ENCODE results near the gene HMCN2.

The HMCN2 gene

DNA sequence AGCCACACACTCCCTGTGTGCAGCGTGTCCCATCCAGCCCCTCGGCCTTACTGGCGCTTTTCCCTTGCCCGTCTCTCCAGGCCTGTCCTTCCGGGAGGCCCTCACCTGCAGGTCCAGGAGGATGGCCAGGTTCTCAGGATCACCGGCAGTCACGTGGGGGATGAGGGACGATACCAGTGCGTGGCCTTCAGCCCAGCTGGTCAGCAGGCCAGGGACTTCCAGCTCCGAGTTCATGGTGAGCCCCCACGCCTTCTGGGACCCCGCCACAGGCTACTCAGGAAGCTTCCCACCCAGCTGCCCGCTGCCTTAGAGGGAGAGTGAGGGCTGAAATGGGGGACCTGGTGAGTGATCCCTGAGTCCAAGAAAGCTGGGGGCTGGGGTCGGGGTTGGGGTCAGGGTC lies 85.8 kb downstream of the HMCN2 start:
- DNase-seq = no peak

DNA sequence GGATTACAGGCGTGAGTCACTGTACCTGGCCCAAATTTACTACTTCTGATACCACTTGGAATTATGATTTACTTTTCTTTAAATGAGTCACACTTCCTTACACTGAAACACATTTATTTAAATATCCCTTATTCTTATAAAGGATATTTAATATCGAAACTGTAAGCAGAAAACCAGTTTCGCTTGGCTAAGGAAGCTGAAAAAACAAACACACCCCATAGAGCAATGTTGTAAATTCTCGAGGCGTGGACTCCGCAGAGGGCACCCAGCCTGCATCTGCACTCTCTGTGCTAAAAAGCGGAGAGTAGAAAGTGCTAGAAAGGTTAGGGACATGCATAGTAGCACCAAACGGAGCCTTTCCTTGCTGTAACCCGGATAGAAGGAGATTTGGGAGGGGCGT lies 86.5 kb downstream of the HMCN2 start:
- no peak for DNase-seq

DNA sequence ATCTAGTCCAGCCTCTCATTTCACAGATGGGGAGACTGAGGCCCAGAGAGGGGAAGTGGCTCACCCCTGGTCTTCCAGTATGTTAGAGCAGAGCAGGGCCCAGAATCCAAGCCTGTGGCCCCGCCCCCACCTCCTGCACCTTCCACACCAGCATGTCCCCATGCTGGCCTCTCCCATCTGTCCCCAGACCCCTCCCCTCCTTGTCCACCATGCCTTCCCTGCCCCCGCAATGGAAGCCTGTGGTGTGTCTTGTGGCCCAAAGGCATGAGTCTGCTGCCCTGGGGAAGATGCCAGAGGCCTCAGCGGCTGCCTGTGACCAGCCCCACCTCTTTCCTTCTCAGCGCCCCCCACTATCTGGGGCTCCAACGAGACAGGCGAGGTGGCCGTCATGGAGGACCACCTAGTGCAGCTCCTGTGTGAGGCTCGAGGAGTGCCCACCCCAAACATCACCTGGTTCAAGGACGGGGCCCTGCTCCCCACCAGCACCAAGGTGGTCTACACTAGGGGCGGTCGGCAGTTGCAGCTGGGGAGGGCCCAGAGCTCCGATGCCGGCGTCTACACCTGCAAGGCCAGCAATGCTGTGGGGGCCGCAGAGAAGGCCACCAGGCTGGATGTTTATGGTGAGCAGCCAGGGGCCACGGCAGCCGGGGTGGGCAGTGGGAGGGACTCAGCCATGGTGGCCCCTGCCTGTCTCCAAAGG lies 87.2 kb downstream of the HMCN2 start:
- DNase-seq = no peak

DNA sequence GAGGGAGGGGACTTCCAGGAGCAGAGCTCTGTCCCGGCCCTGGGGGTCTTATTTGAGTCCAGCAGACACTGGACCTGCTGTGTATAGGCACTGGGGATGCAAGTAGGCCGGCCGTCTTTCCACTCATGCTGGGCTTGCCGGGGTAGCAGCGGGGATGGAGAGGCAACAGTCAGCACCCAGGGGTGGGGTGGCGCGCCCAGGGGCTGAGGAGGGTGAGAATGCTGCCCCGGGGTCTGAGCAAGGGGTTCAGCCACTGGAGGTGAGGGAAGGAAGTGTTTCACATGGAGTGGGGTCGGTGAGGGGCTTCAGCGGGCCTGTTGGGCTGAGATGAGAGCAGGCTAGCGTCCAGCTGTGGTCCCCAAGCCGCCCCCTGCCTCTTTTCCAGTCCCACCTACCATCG lies 88.8 kb downstream of the HMCN2 start:
- DNase-seq = no peak

DNA sequence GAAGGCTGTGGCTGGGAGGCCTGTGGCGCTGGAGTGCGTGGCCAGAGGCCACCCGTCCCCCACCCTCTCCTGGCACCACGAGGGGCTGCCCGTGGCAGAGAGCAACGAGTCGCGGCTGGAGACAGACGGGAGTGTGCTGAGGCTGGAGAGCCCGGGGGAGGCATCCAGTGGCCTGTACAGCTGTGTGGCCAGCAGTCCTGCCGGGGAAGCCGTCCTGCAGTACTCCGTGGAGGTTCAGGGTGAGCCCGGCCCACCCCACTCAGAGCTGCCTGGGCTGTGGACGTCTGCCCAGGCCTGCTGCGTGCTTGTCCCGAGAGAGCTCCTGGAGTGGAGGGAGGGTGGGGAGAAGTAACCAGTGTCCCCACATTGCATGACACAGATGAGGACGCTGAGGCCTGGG lies 89.2 kb downstream of the HMCN2 start:
- no peak for DNase-seq

DNA sequence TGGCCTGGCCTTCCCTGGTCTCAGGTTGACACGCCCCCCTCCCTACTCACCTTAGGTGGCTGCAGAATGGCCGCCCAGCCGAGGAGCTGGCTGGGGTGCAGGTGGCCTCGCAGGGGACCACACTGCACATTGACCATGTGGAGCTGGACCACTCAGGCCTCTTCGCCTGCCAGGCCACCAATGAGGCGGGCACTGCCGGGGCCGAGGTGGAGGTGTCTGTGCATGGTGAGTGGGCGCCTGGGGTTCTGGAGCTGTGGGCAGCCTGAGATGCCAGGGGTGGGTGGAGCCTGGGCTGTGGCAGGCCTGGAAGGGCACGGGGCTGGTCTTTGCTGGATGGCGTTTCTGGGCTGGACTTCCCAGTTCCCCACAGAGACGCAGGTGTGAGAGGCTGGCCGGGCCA lies 90.5 kb downstream of the HMCN2 start:
- DNase-seq = no peak

DNA sequence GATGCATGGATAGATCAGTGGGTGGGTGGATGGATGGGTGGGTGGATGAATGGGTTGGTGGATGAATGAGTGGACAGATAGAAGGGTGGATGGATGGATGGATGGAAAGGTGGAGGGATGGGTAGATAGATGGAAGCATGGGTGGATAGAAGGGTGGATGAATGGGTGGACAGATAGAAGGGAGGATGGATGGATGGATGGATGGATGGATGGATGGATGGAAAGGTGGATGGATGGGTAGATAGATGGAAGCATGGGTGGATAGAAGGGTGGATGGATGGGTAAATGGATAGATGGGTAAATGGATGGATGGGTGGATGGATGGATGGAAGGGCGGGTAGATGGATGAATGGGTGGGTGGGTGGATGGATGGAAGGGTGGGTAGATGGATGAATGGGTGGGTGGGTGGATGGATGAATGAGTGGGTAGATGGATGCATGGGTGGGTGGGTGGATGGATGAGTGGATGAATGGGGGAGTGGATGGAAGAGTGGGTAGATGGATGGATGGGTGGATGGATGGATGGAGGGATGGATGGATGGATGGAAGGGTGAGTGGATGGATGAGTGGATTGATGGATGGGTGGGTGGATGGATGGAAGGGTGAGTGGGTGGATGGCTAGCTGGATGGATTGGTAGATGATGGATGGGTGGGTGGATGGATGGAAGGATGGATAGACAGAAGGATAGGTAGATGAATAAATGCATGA lies 91.5 kb downstream of the HMCN2 start:
- no peak for DNase-seq

DNA sequence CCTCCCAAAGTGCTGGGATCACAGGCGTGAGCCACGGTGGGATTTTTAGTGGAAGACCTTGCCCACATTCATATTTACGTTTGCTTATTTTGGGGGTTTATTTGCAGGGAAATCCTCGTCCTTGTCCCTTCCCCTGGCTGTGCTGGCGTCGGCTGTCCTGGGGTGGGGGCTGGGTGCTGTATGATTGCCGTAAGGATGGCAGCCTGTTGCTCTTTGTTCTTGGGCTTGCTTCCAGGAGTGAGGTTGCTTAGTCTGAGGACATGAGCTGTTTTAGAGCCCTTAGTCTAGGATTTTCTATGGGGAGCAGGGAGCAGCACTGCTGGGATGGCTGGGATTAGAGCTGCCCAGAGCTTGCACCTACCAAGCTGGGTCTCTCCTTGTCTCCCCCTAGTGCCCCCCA lies 93.4 kb downstream of the HMCN2 start:
- DNase-seq = no peak

DNA sequence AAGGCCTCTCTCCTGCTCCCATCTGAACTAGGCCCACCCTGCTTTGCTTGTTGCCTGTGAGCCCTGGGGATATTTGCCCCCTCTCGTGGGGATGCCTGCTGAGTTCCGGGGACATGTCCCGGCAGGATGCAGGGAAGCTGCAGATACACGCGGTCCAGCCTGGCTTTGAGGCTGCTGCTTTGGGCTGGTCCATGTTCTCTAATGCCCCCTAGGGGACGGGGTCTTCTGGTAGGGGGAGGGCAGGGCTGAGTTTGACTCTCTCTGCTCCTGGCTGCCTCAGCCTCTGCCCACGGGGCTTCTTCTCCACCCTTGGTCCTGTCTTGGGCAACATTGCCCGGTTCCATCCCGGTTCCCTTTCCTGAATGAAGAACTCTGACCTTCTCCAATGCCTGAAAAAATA lies 94.3 kb downstream of the HMCN2 start:
- no peak for DNase-seq

DNA sequence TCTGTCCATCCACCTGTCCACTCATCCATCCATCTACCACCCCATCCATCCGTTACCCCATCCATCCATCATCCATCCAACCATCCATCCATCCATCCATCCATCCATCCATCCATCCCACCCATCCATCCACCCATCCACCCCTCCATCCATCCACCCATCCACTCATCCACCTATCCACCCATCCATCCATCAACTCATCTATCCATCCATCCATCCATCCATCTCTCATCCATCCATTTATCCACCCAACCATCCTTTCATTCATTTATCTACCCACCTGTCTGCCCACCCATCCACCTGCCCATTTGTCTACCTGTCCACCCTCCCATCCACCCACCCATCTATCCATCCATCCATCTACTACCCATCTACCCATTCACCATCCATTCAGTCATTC lies 95.1 kb downstream of the HMCN2 start:
- DNase-seq = no peak

DNA sequence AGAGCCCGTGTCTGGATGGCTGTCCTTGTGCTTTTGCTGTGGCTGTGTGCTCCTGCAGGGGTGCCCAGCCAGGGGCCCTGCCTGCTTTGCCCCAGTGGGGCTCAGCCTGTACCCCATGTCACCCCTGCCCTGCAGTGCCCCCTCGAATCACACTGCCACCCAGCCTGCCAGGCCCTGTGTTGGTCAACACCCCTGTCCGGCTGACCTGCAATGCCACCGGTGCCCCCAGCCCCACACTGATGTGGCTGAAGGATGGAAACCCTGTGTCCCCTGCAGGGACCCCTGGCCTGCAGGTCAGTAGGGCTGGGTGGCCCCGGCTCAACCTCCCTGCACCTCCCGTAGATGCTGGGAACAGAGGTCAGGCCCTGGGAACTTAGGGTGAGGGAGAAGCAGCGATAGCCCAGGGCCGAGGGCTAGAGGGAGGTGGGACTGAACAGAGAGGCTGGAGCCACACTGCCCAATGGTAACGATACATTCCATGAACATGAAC lies 96.4 kb downstream of the HMCN2 start:
- DNase-seq = no peak

DNA sequence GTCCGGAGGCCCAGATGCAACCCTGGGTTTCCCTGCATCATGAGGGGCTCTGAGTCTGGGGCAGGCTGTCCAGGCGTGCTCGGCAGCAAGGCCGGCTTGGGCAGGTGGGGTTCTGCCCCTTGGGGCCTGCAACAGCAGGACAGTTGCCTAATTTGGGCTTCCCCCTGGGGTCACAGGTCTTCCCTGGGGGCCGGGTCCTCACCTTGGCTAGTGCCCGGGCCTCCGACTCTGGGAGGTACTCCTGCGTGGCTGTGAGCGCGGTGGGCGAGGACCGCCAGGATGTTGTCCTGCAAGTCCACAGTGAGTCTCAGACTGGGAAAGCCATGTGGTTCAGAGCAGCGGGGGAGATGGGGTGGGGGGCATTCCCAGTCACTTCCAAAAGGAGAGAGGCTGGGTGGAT lies 97.1 kb downstream of the HMCN2 start:
- DNase-seq = no peak

DNA sequence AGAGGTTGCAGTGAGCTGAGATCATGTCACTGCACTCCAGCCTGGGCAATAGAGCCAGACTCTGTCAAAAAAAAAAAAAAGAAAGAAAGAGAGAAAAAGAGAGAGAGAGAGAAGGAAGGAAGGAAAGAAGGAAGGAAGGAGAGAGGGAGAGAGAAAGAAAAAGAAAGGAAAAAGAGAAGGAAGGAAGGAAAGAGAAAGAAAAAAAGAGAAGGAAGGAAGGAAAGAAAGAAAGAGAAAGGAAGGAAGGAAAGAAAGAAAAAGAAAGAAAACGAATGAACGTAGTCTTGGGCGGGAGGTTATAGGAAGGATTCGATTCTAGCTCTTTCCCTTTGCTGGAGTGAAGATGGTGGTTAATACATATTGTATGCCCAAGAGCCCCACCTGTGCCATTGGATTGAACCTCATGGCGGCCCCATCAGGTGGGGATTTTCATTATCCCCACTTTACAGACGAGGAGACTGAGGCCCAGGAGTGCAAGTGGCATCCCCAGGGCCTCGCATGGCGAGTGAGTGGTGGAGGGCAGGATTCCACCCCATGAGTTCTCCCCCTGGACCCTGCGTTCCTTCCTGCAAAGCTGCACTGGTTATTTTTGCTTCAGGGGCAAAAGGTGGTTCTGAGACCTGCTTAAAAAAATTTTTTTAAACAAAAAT lies 98.3 kb downstream of the HMCN2 start:
- no peak for DNase-seq

DNA sequence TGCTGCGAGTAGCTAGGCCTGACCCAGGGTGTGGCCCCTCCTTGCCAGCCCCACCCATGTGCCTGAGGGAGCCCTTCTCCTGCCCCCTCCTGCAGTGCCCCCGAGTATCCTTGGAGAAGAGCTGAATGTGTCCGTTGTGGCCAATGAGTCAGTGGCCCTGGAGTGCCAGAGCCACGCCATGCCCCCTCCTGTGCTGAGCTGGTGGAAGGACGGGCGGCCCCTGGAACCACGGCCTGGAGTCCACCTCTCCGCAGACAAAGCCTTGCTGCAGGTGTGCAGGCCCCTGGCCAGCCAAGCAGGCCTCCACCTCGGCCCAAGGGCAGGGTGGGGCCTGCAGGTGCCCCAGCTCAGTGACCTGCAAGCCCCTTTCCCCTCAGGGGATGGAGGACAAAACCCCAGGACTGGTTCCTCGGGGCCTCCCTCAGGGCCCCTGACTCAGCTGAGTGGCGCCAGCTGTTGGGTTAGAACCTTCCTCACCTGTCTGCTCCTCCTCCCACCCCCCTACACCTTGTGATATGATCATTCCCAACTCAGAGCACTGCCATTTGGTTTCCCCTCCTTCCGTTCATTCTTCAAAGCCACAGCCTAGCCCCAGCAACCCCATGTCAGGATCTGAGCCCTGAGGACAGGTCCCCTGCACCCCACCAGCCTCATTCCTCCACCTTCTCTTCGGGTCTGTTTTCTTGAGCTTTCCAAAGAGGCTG lies 99.2 kb downstream of the HMCN2 start:
- no peak for DNase-seq

DNA sequence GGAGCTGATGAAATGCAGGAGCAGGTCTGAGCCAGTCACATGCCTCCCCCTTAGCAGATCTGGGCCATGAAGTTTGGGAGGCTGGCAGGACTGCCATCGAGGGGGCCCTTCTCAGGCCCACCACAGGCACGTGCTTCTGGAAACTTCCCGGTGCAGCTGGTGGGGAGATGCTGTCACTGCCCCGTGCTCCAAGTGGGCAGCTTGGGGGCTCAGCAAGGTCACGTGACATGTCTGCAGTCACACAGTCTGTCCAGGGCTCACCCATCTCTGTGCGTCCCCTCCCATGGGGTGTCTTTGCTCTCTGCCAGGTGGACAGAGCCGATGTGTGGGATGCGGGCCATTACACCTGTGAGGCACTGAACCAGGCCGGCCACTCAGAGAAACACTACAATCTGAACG lies 99.8 kb downstream of the HMCN2 start:
- no peak for DNase-seq

DNA sequence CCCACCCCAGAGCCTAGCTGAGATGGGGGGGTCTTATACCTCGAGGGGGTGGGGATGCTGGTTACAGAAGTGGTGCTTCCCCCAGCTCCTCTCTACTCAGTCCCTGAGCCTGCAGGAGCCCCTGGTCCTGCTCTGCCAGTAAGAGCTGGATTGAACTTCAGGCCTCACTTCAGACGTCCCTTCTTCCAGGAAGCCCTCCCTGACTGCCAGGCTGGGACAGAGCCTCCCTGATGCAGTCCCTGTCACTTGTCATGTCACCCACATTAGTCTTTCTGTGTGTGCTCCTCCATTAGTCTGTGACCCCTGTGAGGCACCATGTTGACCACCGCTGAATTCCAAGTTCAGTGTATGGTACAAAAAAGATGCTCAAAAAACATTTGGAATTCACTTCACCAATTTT lies 100.5 kb downstream of the HMCN2 start:
- no peak for DNase-seq

DNA sequence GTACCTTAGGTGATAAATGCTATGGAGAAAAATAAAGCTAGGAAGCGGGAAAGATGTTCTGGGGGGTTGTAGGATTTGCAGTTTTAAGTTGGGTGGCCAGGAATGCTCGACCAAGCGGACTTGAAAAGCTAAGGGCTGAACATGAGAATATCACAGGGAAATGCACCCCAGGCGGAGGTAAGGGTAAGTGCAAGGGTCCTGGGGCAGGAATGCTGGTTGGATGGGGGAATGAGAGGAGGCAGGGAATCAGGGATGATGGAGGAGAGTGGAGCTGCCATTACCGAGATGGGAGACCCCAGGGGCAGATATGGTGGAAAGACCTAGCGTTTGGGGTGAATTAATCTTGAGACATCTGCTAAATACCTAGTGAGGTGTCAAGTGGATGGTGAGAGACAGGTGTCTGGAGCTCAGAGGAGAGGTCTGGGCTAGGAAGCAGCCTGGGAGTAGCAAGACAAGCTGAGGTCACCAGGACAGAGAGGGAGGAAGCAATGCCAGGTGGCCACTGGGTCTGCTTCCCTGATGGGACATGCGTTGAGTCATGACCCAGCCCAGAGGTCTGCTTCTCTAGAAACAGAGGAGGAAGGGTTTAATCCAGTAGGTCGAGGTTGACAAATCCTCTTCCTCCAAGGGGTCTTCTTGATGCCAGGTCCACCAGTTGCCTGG lies 101.5 kb downstream of the HMCN2 start:
- no peak for DNase-seq

DNA sequence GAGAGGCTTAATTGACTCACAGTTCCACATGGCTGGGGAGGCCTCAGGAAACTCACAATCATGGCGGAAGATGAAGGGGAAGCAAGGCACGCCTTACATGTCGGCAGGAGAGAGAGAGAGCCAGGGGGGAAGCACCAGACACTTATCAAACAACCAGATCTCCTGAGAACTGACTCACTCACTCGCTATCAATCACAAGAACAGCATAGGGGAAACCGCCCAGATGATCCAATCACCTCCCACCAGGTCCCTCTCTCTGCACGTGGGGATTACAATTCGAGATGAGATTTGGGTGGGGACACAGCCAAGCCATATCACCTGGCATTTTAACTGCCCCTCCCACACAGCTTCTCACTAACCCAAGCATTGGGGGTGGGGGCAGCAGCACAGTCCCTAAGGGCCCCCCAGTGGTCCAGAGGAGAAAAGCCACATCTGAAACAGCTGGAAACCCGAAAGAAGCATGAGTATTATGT lies 103.1 kb downstream of the HMCN2 start:
- no peak for DNase-seq

DNA sequence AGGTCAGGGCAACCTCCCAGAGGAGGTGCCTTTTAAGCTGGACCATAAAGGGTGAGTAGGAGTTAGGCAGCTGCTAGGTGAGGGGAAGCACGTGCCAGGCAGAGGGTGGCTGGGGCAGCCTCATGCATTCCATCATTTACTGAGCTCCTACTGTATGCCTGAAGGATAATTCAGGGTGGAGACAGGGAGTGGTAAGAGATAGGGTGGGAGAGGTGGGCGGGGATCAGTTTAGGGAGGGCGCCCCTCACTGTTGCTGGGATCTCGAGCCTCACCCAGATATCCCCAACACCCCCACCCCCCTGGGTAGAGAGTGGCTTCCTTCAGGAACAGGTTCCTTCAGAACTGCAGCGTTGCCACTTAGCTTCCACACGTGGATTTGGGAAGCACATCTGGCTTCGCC lies 104.7 kb downstream of the HMCN2 start:
- DNase-seq = no peak

DNA sequence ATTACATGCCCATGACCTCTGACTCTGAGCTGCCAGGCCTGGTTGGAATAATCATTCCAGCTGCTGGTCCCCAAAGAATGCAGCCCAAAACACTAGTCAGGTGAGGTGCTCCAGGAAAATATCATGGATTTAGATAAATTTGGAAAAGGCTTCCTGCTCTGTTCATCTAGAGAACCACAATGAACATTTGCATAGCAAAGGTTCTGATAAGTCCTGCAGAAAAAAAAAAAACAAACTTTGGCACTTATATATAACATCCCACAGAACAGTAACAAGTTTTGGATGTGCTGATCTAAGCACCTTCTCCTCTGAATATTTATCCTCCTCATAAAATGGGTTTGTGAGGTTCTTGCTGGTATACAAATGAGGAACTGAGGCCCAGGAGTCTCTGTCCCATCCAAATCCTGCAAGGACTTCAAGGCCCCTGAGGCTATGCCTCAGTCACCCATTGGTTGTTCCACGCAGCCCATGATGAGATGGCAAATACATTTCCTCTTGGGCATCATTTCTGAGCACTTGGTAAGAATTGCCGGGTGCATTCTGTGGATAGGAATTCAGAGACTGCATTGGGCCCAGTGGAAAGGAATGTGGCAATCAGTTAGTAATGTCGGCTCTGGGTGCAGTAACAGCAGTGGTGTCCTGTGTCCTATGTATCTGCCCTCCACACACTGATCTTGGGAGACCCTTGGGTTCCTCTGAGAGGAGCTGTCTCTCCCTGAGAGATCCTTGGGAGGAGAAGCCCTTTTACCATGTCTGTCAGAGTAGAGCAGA lies 105.8 kb downstream of the HMCN2 start:
- DNase-seq = no peak

DNA sequence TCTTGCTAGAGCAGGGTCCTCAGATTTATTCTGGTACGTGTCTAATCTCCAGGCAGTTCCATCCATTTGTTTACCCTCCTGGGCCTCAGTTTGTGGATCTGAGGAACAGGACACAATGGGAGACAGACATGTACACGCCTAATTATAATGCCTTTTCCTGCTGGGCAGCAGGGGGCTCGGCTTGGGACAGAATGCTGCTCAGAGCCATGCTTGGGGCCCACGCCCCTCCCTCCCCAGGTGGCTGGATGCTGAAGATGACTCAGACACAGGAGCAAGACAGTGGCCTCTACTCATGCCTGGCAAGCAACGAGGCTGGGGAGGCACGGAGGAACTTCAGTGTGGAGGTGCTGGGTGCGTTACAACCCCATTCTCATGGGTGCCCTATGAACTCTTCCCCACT lies 106.5 kb downstream of the HMCN2 start:
- no peak for DNase-seq

DNA sequence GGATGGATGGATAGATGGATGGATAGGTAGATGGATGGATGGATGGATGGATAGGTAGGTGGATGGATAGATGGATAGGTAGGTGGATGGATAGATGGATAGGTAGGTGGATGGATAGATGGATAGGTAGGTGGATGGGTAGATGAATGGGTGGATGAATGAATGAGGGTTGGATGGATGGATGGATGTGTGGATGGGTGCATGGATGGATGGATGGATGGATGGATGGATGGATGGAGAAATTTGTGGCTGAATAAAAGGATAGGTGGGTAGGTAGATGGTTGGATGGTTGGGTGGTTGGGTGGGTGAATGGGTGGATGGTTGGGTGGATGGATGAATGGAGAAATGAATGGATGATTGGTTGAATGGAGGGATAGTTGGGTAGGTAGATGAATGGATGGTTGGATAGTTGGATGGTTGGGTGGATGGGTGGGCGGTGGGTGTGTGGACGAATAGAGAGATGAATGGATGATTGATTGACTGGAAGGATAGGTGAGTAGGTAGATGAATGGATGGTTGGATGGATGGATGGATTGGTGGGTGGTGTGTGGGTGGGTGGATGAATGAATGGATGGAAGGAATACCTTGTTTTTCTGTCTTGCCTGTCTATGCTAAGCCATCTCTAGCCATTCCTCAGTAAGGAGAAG lies 108.2 kb downstream of the HMCN2 start:
- DNase-seq = no peak

Measured in kidney glomerular epithelial cell (primary cell).